HepG2 (cell line): Measurements from ENCODE around the gene NTSR2. TPM values are rescaled to one million over a fixed set of nuclear protein-coding genes. Genes with fewer than 3 reads are reported as not detected.

Experiments
- ATAC-seq: fragments of 200-7000 bp; cut with Tn5 transposase; 3 replicates; pipeline ENCODE4 v1.9.1; 2020; ENCODE audit warnings: mild to moderate bottlenecking, moderate library complexity
- BruUV-seq: library from RNA; stranded (reverse); fragments of 400-500 nt; replicated peaks from 2 replicates; lab custom pipeline; 2021; lab: Mats Ljungman, UMichigan
- CTCF ChIA-PET: fragments of 300-600 bp; formaldehyde crosslinking; extraction: SDS; loops from one replicate; lab custom pipeline; 2021; ENCODE audit warnings: low total read pairs, inconsistent platforms, low intra/inter-chr PET ratio; lab: Yijun Ruan, JAX
- POLR2A ChIA-PET: fragments of 350-600 bp; sonication (Branson Sonifier 250); formaldehyde crosslinking; loops from one replicate; lab custom pipeline; 2020; ENCODE audit warnings: antibody characterized with exemption, inconsistent platforms; lab: Yijun Ruan, JAX
- DNase-seq: peaks from one replicate; pipeline ENCODE4 v3.0.0-alpha.2; 2015; ENCODE audit warnings: low spot score
- FAIRE-seq: peaks from 3 replicates; lab custom pipeline; 2011; peaks lifted over from hg19 to GRCh38; lab: Jason Lieb, UNC
- H2AFZ ChIP-seq: one replicate; pipeline ENCODE4 v1.6.1; 2011; ENCODE audit warnings: low read length, inconsistent platforms
- H3K27ac ChIP-seq: fragments of 300-600 bp; 3 replicates; pipeline ENCODE4 v1.8.0; 2011; ENCODE audit warnings: mixed run types, mild to moderate bottlenecking, mixed read lengths, low read length, inconsistent platforms; ENCODE audit not compliant: insufficient read depth; ENCODE audit errors: extremely low read length
- H3K27me3 ChIP-seq, 2 experiments: fragments of 200-600 bp in 1 of 2; 2 replicates in 1 of 2; 3 replicates in 1 of 2; pipeline versions ENCODE4 v1.6.0 to v1.8.0; 2011; ENCODE audit warnings: low read length in 2 of 2, mild to moderate bottlenecking in 2 of 2, moderate library complexity in 2 of 2, inconsistent platforms in 1 of 2; ENCODE audit not compliant: insufficient read depth in 2 of 2, control insufficient read depth in 1 of 2
- H3K36me3 ChIP-seq, 2 experiments: fragments of 200-600 bp in 1 of 2; replicated peaks in 1 of 2; 2 replicates in 1 of 2; 3 replicates in 1 of 2; pipeline versions ENCODE4 v1.5.1 to v1.8.0; 2011; ENCODE audit warnings: low read length in 2 of 2, inconsistent platforms in 1 of 2; ENCODE audit not compliant: insufficient read depth in 2 of 2, control insufficient read depth in 1 of 2
- H3K4me1 ChIP-seq: 2 replicates; pipeline ENCODE4 v1.5.1; 2012; ENCODE audit warnings: low read length, inconsistent platforms; ENCODE audit not compliant: insufficient read depth
- H3K4me2 ChIP-seq: 2 replicates; pipeline ENCODE4 v1.6.0; 2011; ENCODE audit warnings: low read depth, low read length, inconsistent platforms
- H3K4me3 ChIP-seq, 3 experiments: fragments of 200-600 bp in 1 of 3; sonication (generic), shearing (Covaris generic) in 1 of 3; replicated peaks in 1 of 3; 2 replicates each; pipeline ENCODE4 v1.5.1; 2011 to 2016; ENCODE audit warnings: low read length in 3 of 3, inconsistent platforms in 2 of 3, low read depth in 2 of 3, mild to moderate bottlenecking in 2 of 3, control low read depth in 1 of 3, mixed read lengths in 1 of 3; ENCODE audit not compliant: insufficient read depth in 1 of 3
- H3K79me2 ChIP-seq: one replicate; pipeline ENCODE4 v1.6.1; 2011; ENCODE audit warnings: low read length, inconsistent platforms; ENCODE audit not compliant: insufficient read depth
- H3K9ac ChIP-seq: 2 replicates; pipeline ENCODE4 v1.6.0; 2011; ENCODE audit warnings: mild to moderate bottlenecking, low read depth, low read length, inconsistent platforms; ENCODE audit not compliant: insufficient read depth
- H3K9me3 ChIP-seq: 2 replicates; pipeline ENCODE4 v1.5.1; 2012; ENCODE audit warnings: mild to moderate bottlenecking, low read length
- H4K20me1 ChIP-seq: 2 replicates; pipeline ENCODE4 v1.6.0; 2011; ENCODE audit warnings: inconsistent platforms, mild to moderate bottlenecking, low read length, moderate library complexity; ENCODE audit not compliant: insufficient read depth
- CCAR2 ChIP-seq: fragments of 200-400 bp; formaldehyde crosslinking; optimal IDR thresholded peaks from 2 replicates; pipeline ENCODE3; 2018; ENCODE audit warnings: low read depth, mild to moderate bottlenecking, low read length, moderate library complexity
- ELF3 ChIP-seq: IDR thresholded peaks from 2 replicates; pipeline ENCODE4 v1.6.1; 2016; ENCODE audit warnings: missing genetic modification reagents, missing compliant biosample characterization
- HOXA7 ChIP-seq: sonication (generic); formaldehyde crosslinking; IDR thresholded peaks from 2 replicates; pipeline ENCODE4 v1.8.1; 2022; ENCODE audit warnings: mild to moderate bottlenecking, missing genetic modification reagents, moderate library complexity
- HOXD1 ChIP-seq: sonication (generic); formaldehyde crosslinking; IDR thresholded peaks from 2 replicates; pipeline ENCODE4 v1.5.0; 2020; ENCODE audit warnings: missing genetic modification reagents
- MAFF ChIP-seq: IDR thresholded peaks from 2 replicates; pipeline ENCODE4 v1.6.1; 2011; ENCODE audit warnings: low read depth, low read length, improper control_type of control experiment
- PHF5A ChIP-seq: IDR thresholded peaks from one replicate; pipeline ENCODE4 v1.6.1; 2018; ENCODE audit warnings: low read depth, missing genetic modification reagents; ENCODE audit not compliant: unreplicated experiment
- SAP130 ChIP-seq: IDR thresholded peaks from 2 replicates; pipeline ENCODE4 v1.6.1; 2016; ENCODE audit warnings: low read depth
- SOX6 ChIP-seq, 2 experiments: fragments of 450-650 bp in 1 of 2; sonication (generic) in 1 of 2; formaldehyde crosslinking in 1 of 2; IDR thresholded peaks; 2 replicates each; pipeline versions ENCODE4 v1.4.0 to v1.6.1; 2017 to 2020; ENCODE audit warnings: antibody characterized with exemption in 1 of 2, mild to moderate bottlenecking in 1 of 2, missing genetic modification reagents in 1 of 2
- SP1 ChIP-seq, 2 experiments: fragments of 450-650 bp in 1 of 2; sonication (generic) in 1 of 2; formaldehyde crosslinking in 1 of 2; IDR thresholded peaks; 2 replicates each; pipeline versions ENCODE4 v1.4.0 to v1.6.1; 2016 to 2020; ENCODE audit warnings: missing genetic modification reagents in 1 of 2
- ZFP91 ChIP-seq: sonication (generic); formaldehyde crosslinking; IDR thresholded peaks from 2 replicates; pipeline ENCODE4 v1.9.0; 2022; ENCODE audit warnings: missing genetic modification reagents, mild to moderate bottlenecking, borderline replicate concordance
- ZNF180 ChIP-seq: sonication (generic); formaldehyde crosslinking; IDR thresholded peaks from 2 replicates; pipeline ENCODE4 v1.4.0; 2020; ENCODE audit warnings: low read depth, missing genetic modification reagents, borderline replicate concordance
- ZNF513 ChIP-seq: sonication (generic); formaldehyde crosslinking; conservative IDR thresholded peaks from 2 replicates; pipeline ENCODE4 v1.5.0; 2020; ENCODE audit warnings: missing genetic modification reagents
- ZNF660 ChIP-seq: sonication (generic); formaldehyde crosslinking; IDR thresholded peaks from 2 replicates; pipeline ENCODE4 v1.5.1; 2020; ENCODE audit warnings: mild to moderate bottlenecking, low read depth, missing genetic modification reagents, borderline replicate concordance
- ZNF850 ChIP-seq: sonication (generic); formaldehyde crosslinking; conservative IDR thresholded peaks from 2 replicates; pipeline ENCODE4 v1.9.0; 2021; ENCODE audit warnings: mild to moderate bottlenecking, missing genetic modification reagents
- WGBS: methylation state at CpG from one replicate; pipeline ENCODE4 v1.1.6; 2017; ENCODE audit warnings: low lambda C conversion rate; 5-methylcytosine and 5-hydroxymethylcytosine counted together
- in situ Hi-C: cut with HindIII; loops from 2 replicates; pipeline ENCODE4 v1.10.0; 2017; ENCODE audit warnings: low pct_unique_long_range_greater_than_20kb; ENCODE audit not compliant: extremely low pct_ligation_motif_present
- intact Hi-C: fragments of 100-400 bp; cut with micrococcal nuclease; formaldehyde crosslinking; loops from one replicate; pipeline ENCODE4 v1.10.0; 2022; ENCODE audit not compliant: unreplicated experiment
- polyA plus RNA-seq, 8 experiments: library from polyadenylated mRNA; depleted of rRNA in 3 of 8; stranded (reverse) in 7 of 8; unstranded in 1 of 8; fragments of >200 nt; fragmentation: Illumina TruSeq in 4 of 8; extraction: Trizol in 4 of 8; gene quantifications; 2 replicates each; pipeline versions ENCODE4 v1.2.1 to v1.2.3, GENCODE V29; 2011 to 2016; ENCODE audit warnings: low read depth in 4 of 8, missing spikeins in 1 of 8, mixed read lengths in 1 of 8; ENCODE audit not compliant: insufficient read depth in 1 of 8
- total RNA-seq, 5 experiments: library from RNA; depleted of rRNA; stranded (reverse); fragments of >200 nt; fragmentation: Illumina TruSeq; extraction: Trizol; gene quantifications; 2 replicates each; pipeline ENCODE4 v1.2.3, GENCODE V29; 2016; ENCODE audit warnings: low read depth in 1 of 5
- TF ChIP-seq, protein P1 (sequence below): sonication (generic); formaldehyde crosslinking; IDR thresholded peaks from 2 replicates; pipeline ENCODE4 v1.4.0; 2020; ENCODE audit warnings: missing genetic modification reagents, mild to moderate bottlenecking, borderline replicate concordance
- TF ChIP-seq, protein P2 (sequence below): sonication (generic); formaldehyde crosslinking; IDR thresholded peaks from 2 replicates; pipeline ENCODE4 v1.4.0; 2020; ENCODE audit warnings: mild to moderate bottlenecking, missing genetic modification reagents

Gene NTSR2
- total and polyA plus RNA-seq, 2 of the 13 experiments (the other 11 are each of a cell fraction or from before 2014, with no cell fraction given) = not detected

- no peak for ATAC-seq
- Histone ChIP-seq H4K20me1 (no peaks in the 10 kb centered on the region), H3K9ac (no peak overlapping the region), H3K4me3 (no peak overlapping the region), H3K36me3 (no peaks in the 10 kb centered on the region), H3K27ac (no peak overlapping the region), H3K79me2 (no peaks in the 10 kb centered on the region), H3K9me3 (no peaks in the 10 kb centered on the region), H3K27me3 (peaks cover 3 to 43% of the 10 kb centered on the region in 2 experiments; a peak in 4 of 5 replicates), H3K4me1 (peaks cover 19% of the 10 kb centered on the region), H2AFZ (no peak overlapping the region), H3K4me2 (no peak overlapping the region)
- intact Hi-C loops = no loop called here
- no TSS peak for BruUV-seq
- POLR2A ChIA-PET = no interaction called here
- CTCF ChIA-PET = no interaction called here
- DNase-seq = no peak
- FAIRE-seq = no peak
- in situ Hi-C loops = no loop called here
- 28% methylated on average over 5 of the region's 5 CpGs for WGBS
- TF ChIP-seq ZNF850 (CRISPR knock-in tag) = no peak
- TF ChIP-seq MAFF = no peak
- no peak for TF ChIP-seq ZFP91 (CRISPR knock-in tag)
- no peak for TF ChIP-seq ZNF513 (CRISPR knock-in tag)
- TF ChIP-seq ELF3 = no peak
- no peak for TF ChIP-seq CCAR2
- no peak for TF ChIP-seq HOXD1 (CRISPR knock-in tag)
- no peak for TF ChIP-seq PHF5A (CRISPR knock-in tag)
- TF ChIP-seq SP1 (IDR thresholded peaks at IDR 0.05) = no peak
- TF ChIP-seq SP1 (CRISPR knock-in tag; IDR thresholded peaks at IDR 0.05) = no peak
- TF ChIP-seq, protein P1, sequence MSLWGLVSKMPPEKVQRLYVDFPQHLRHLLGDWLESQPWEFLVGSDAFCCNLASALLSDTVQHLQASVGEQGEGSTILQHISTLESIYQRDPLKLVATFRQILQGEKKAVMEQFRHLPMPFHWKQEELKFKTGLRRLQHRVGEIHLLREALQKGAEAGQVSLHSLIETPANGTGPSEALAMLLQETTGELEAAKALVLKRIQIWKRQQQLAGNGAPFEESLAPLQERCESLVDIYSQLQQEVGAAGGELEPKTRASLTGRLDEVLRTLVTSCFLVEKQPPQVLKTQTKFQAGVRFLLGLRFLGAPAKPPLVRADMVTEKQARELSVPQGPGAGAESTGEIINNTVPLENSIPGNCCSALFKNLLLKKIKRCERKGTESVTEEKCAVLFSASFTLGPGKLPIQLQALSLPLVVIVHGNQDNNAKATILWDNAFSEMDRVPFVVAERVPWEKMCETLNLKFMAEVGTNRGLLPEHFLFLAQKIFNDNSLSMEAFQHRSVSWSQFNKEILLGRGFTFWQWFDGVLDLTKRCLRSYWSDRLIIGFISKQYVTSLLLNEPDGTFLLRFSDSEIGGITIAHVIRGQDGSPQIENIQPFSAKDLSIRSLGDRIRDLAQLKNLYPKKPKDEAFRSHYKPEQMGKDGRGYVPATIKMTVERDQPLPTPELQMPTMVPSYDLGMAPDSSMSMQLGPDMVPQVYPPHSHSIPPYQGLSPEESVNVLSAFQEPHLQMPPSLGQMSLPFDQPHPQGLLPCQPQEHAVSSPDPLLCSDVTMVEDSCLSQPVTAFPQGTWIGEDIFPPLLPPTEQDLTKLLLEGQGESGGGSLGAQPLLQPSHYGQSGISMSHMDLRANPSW = no peak
- TF ChIP-seq ZNF180 (CRISPR knock-in tag) = no peak
- TF ChIP-seq, protein P2, sequence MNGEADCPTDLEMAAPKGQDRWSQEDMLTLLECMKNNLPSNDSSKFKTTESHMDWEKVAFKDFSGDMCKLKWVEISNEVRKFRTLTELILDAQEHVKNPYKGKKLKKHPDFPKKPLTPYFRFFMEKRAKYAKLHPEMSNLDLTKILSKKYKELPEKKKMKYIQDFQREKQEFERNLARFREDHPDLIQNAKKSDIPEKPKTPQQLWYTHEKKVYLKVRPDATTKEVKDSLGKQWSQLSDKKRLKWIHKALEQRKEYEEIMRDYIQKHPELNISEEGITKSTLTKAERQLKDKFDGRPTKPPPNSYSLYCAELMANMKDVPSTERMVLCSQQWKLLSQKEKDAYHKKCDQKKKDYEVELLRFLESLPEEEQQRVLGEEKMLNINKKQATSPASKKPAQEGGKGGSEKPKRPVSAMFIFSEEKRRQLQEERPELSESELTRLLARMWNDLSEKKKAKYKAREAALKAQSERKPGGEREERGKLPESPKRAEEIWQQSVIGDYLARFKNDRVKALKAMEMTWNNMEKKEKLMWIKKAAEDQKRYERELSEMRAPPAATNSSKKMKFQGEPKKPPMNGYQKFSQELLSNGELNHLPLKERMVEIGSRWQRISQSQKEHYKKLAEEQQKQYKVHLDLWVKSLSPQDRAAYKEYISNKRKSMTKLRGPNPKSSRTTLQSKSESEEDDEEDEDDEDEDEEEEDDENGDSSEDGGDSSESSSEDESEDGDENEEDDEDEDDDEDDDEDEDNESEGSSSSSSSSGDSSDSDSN (CRISPR knock-in tag) = no peak
- no peak for TF ChIP-seq ZNF660 (CRISPR knock-in tag)
- no peak for TF ChIP-seq HOXA7
- TF ChIP-seq SAP130 = no peak
- no peak for TF ChIP-seq SOX6 (IDR thresholded peaks at IDR 0.05)
- TF ChIP-seq SOX6 (CRISPR knock-in tag; IDR thresholded peaks at IDR 0.05) = no peak
Observed at GRCh38 chr2:11651856-11652548, 18.0 kb downstream of the NTSR2 start.
